ENCODE results near the gene RSU1.
A peak's percentile ranks its signal among the peaks of the same experiment; 100 is the strongest.

Gene RSU1

DNA sequence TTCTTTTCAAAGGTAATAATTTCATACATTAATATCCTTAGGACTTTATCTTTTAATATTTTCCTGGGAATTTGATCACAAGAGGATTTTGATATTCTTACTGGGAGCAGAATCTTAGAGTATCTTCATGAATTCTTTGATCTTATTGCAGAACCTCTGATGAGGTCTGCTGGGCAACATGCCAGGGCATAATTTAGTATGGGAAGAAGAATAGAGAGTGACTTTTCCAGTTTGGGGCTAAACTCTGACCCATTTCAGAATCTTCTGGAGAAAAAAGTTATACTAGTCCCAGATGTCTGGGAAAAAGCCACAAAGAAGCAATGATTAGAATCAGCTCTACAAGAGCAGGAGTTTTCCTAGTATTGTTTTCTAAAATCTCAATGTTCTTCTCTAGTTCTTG, 28.0 kb upstream of the RSU1 start:
- Histone ChIP-seq H3K9me3 (ENCODE audit: low read length) (no peaks in the 10 kb centered on the region), H3K4me3 (ENCODE audit: low read depth, low read length, poor library complexity, severe bottlenecking) (no peak overlapping the region), H3K4me1 (ENCODE audit: insufficient read depth, low read length, severe bottlenecking) (no peaks in the 10 kb centered on the region)

GRCh38 chr10:16843252-16843870, 26.1 kb upstream of the RSU1 start:
- peak; percentile 70 for TF ChIP-seq CTCF (IDR thresholded peaks at IDR 0.05; ENCODE audit: low read length)
- TF ChIP-seq EZH2 (IDR thresholded peaks at IDR 0.05; ENCODE audit: borderline replicate concordance, low read length): no peak
- no peaks in the 10 kb centered on the region for H3K36me3 ChIP-seq (ENCODE audit: insufficient read depth, low read length)
- no peaks in the 10 kb centered on the region for H3K9me3 ChIP-seq (ENCODE audit: low read length)
- H3K4me3 ChIP-seq (ENCODE audit: low read depth, low read length, poor library complexity, severe bottlenecking): no peak overlapping the region
- no peak overlapping the region for H3K27ac ChIP-seq (ENCODE audit: low read depth, low read length, poor library complexity, severe bottlenecking)
- no peak overlapping the region for H3K4me2 ChIP-seq (ENCODE audit: low read length)
- H3K9me2 ChIP-seq (ENCODE audit: low read depth, low read length): no peaks in the 10 kb centered on the region
- H3F3A ChIP-seq (ENCODE audit: insufficient read depth, low read length): no peaks in the 10 kb centered on the region
- H3K27me3 ChIP-seq (ENCODE audit: insufficient read depth, low read length): no peaks in the 10 kb centered on the region
- H3K79me2 ChIP-seq (ENCODE audit: insufficient read depth, low read length): no peaks in the 10 kb centered on the region
- H2AFZ ChIP-seq (ENCODE audit: low read length): no peak overlapping the region
- H3K4me1 ChIP-seq (ENCODE audit: insufficient read depth, low read length, severe bottlenecking): no peaks in the 10 kb centered on the region
- no peaks in the 10 kb centered on the region for H4K20me1 ChIP-seq (ENCODE audit: insufficient read depth, low read length)
- no peak overlapping the region for H3K9ac ChIP-seq (ENCODE audit: low read length)

More for the DNA sequence above, 28.0 kb upstream of the RSU1 start:
- Histone ChIP-seq H3K27me3 (ENCODE audit: insufficient read depth, low read length) (no peaks in the 10 kb centered on the region), H2AFZ (ENCODE audit: low read length) (no peak overlapping the region), H3K79me2 (ENCODE audit: insufficient read depth, low read length) (no peaks in the 10 kb centered on the region), H3K9ac (ENCODE audit: low read length) (no peak overlapping the region), H3K36me3 (ENCODE audit: insufficient read depth, low read length) (no peaks in the 10 kb centered on the region), H3K27ac (ENCODE audit: low read depth, low read length, poor library complexity, severe bottlenecking) (no peak overlapping the region), H3F3A (ENCODE audit: insufficient read depth, low read length) (no peaks in the 10 kb centered on the region), H3K9me2 (ENCODE audit: low read depth, low read length) (no peaks in the 10 kb centered on the region), H4K20me1 (ENCODE audit: insufficient read depth, low read length) (no peaks in the 10 kb centered on the region), H3K4me2 (ENCODE audit: low read length) (no peak overlapping the region)
- TF ChIP-seq EZH2 (IDR thresholded peaks at IDR 0.05; ENCODE audit: borderline replicate concordance, low read length) (no peak), CTCF (IDR thresholded peaks at IDR 0.05; ENCODE audit: low read length) (no peak)

DNA sequence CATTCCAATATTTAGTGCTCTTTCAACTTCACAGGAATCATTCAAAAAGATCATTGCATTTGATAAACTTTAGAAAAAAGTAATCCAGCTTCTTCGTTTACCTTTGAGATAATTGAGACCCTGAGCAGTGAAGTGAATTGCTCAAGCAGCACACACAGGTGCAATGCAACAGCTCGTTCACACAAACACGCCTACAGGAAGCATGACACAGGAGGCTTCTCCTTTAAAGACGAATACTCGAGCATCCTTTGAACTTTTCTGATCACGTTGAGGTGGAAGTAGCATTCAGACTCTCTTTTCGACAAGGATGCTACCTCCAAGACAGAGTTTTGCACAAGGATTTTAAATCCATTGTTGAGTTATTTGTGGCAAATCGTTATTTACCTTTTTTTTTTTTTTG, 18.0 kb upstream of the RSU1 start:
- Histone ChIP-seq H3K27ac (ENCODE audit: low read depth, low read length, poor library complexity, severe bottlenecking) (no peak overlapping the region), H3K36me3 (ENCODE audit: insufficient read depth, low read length) (no peaks in the 10 kb centered on the region), H3K4me3 (ENCODE audit: low read depth, low read length, poor library complexity, severe bottlenecking) (no peak overlapping the region), H3K9ac (ENCODE audit: low read length) (no peak overlapping the region), H4K20me1 (ENCODE audit: insufficient read depth, low read length) (no peaks in the 10 kb centered on the region), H3K27me3 (ENCODE audit: insufficient read depth, low read length) (no peaks in the 10 kb centered on the region), H2AFZ (ENCODE audit: low read length) (no peak overlapping the region), H3K4me2 (ENCODE audit: low read length) (0 out of 2 replicates have a peak overlapping the region, but pooled peaks have one; percentile 11), H3K9me3 (ENCODE audit: low read length) (no peaks in the 10 kb centered on the region), H3K4me1 (ENCODE audit: insufficient read depth, low read length, severe bottlenecking) (peaks cover 5% of the 10 kb centered on the region), H3K9me2 (ENCODE audit: low read depth, low read length) (no peaks in the 10 kb centered on the region), H3K79me2 (ENCODE audit: insufficient read depth, low read length) (no peaks in the 10 kb centered on the region), H3F3A (ENCODE audit: insufficient read depth, low read length) (no peaks in the 10 kb centered on the region)
- TF ChIP-seq EZH2 (IDR thresholded peaks at IDR 0.05; ENCODE audit: borderline replicate concordance, low read length) (no peak), CTCF (IDR thresholded peaks at IDR 0.05; ENCODE audit: low read length) (no peak)

Data from OCI-LY1 (cell line).